ACC112 (cell line): Measurements from ENCODE around the gene RAD51AP2.
"Not testable (repeated sequence)": the region's sequence is repeated elsewhere in the genome, so short reads cannot be mapped to it uniquely, and the experiment has no call there.

Source experiments
- H2AFZ ChIP-seq: fragments of 200-600 bp; sonication (generic); one replicate; pipeline ENCODE4 v1.6.0; 2017; ENCODE audit warnings: antibody characterized with exemption, low read length; ENCODE audit not compliant: unreplicated experiment
- H3K27ac ChIP-seq: fragments of 200-600 bp; sonication (generic); 2 replicates; pipeline ENCODE4 v1.5.1; 2014; ENCODE audit warnings: low read depth, mild to moderate bottlenecking, antibody characterized with exemption, low read length, moderate library complexity
- H3K27me3 ChIP-seq: fragments of 200-600 bp; sonication (generic); 2 replicates; pipeline ENCODE4 v1.6.1; 2014; ENCODE audit warnings: mild to moderate bottlenecking, antibody characterized with exemption, low read length, moderate library complexity, mixed read lengths; ENCODE audit not compliant: insufficient read depth
- H3K36me3 ChIP-seq: fragments of 200-600 bp; sonication (generic); 2 replicates; pipeline ENCODE4 v1.6.1; 2016; ENCODE audit warnings: mild to moderate bottlenecking, antibody characterized with exemption, low read length, moderate library complexity, mixed read lengths; ENCODE audit not compliant: insufficient read depth
- H3K4me1 ChIP-seq: fragments of 200-600 bp; sonication (generic); one replicate; pipeline ENCODE4 v1.6.1; 2016; ENCODE audit warnings: low read length, mixed read lengths; ENCODE audit not compliant: insufficient read depth, unreplicated experiment, control insufficient read depth
- H3K4me3 ChIP-seq: fragments of 200-600 bp; sonication (generic); 2 replicates; pipeline ENCODE4 v1.5.1; 2014; ENCODE audit warnings: mild to moderate bottlenecking, low read depth, low read length
- H3K79me2 ChIP-seq: fragments of 200-600 bp; sonication (generic); one replicate; pipeline ENCODE4 v1.6.0; 2016; ENCODE audit warnings: low read length; ENCODE audit not compliant: control insufficient read depth, unreplicated experiment, insufficient read depth

Gene RAD51AP2

DNA sequence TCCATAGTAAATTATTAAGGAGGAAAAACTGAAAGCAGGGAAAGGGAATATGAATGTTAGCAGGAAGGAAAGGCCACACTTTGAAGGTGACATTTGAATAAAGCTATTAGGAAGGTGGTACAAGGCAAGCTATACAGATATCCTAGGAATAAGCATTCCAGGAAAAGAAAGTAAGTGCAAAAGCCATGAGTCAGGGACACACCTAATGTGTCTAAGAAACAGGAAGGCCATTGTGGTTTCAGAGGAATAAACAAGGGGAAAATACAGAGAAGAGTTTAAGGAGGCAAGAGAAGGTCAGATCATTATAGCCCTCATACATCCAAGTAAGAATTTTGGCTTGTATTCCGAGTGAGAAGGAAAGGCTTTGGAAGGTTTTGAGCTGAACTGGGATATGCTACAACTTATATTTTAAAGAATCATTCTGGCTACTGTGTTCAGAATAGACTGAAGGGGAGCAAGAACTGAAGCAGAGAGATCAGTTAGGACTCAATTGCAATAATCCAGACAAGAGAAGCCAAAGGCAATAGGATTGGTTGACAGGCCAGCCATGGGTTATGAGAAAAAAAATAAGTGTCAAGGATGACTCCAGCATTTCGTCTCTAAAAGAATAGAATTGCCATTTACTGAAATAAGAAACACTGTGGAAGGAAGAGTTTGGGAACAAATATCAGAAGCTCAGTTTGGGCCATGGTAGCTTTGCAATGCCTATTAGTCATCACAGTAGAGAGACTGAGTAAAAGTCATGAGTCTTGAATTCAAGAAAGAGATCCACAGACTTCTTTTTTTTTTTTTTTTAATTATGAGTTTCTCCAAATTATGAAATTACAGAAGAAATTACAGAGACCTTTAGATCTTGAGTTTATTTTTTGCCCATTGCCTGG, 11.3 kb downstream of the RAD51AP2 start:
- no peaks in the 10 kb centered on the region for H3K79me2 ChIP-seq
- H3K4me1 ChIP-seq, result peaks cover 6% of the 10 kb centered on the region
- H3K36me3 ChIP-seq, result no peaks in the 10 kb centered on the region
- no peaks in the 10 kb centered on the region for H3K27me3 ChIP-seq
- peak overlapping the region; percentile 2 for H2AFZ ChIP-seq
- H3K27ac ChIP-seq, result no peak overlapping the region
- no peak overlapping the region for H3K4me3 ChIP-seq

- no peak overlapping the region for H3K27ac ChIP-seq
- no peaks in the 10 kb centered on the region for H3K79me2 ChIP-seq
- no peak overlapping the region for H2AFZ ChIP-seq
- H3K27me3 ChIP-seq, result no peaks in the 10 kb centered on the region
- no peak overlapping the region for H3K4me3 ChIP-seq
- no peaks in the 10 kb centered on the region for H3K4me1 ChIP-seq
- no peaks in the 10 kb centered on the region for H3K36me3 ChIP-seq
These were observed 20.5 kb downstream of the RAD51AP2 start for GRCh38 chr2:17497718-17498117.

GRCh38 chr2:17495590-17495989, 22.6 kb downstream of the RAD51AP2 start:
- H3K27me3 ChIP-seq, result no peaks in the 10 kb centered on the region
- H3K27ac ChIP-seq, result no peak overlapping the region

DNA sequence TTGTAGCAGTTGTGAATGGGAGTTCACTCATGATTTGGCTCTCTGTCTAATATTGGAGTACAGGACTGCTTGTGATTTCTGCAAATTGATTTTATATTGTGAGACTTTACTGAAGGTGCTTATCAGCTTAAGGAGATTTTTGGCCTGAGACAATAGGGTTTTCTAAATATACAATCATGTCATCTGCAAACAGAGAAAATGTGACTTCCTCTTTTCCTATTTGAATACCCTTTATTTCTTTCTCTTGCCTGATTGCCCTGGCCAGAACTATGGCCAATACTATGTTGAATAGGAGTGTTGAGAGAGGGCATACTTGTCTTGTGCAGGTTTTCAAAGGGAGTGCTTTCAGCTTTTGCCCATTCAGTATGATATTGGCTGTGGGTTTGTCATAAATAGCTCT, 28.1 kb downstream of the RAD51AP2 start:
- H2AFZ ChIP-seq, H3K27me3 ChIP-seq, H3K27ac ChIP-seq, H3K79me2 ChIP-seq, H3K36me3 ChIP-seq, H3K4me3 ChIP-seq, H3K4me1 ChIP-seq: not testable (repeated sequence)

More at GRCh38 chr2:17495590-17495989, 22.6 kb downstream of the RAD51AP2 start:
- Histone ChIP-seq H3K4me1 (no peaks in the 10 kb centered on the region), H3K79me2 (no peaks in the 10 kb centered on the region), H3K36me3 (no peaks in the 10 kb centered on the region), H2AFZ (no peak overlapping the region), H3K4me3 (no peak overlapping the region)

GRCh38 chr2:17488610-17489009, 29.6 kb downstream of the RAD51AP2 start:
- H3K36me3 ChIP-seq, H2AFZ ChIP-seq, H3K4me1 ChIP-seq, H3K4me3 ChIP-seq, H3K27ac ChIP-seq, H3K27me3 ChIP-seq, H3K79me2 ChIP-seq: not testable (repeated sequence)

- Histone ChIP-seq H3K79me2 (no peaks in the 10 kb centered on the region), H3K4me1 (peaks cover 9% of the 10 kb centered on the region), H2AFZ (no peak overlapping the region), H3K27ac (no peak overlapping the region), H3K4me3 (no peak overlapping the region), H3K36me3 (no peaks in the 10 kb centered on the region), H3K27me3 (no peaks in the 10 kb centered on the region)
These were observed 34.7 kb downstream of the RAD51AP2 start for GRCh38 chr2:17483496-17483895.

DNA sequence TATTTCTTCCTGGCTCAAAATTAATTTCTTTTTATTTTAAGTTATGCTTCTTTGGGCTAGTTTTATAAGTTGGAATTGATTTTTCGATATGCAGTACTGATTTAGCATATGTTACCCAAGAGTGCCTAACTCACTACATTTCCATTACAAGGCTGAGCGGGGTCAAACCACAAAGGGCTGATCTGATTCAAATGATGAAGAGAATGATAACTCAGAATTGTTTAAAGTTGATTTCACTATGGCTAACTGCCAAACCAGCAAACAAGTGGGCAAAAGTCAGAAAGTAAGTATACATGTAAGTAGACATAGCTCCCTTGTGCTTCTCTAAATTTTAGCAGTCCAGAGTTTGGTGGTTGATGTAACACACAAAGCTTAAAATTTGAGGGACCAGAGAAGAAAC, 35.6 kb downstream of the RAD51AP2 start:
- peaks cover 9% of the 10 kb centered on the region for H3K4me1 ChIP-seq
- H2AFZ ChIP-seq, result no peak overlapping the region
- H3K4me3 ChIP-seq, result no peak overlapping the region
- no peaks in the 10 kb centered on the region for H3K27me3 ChIP-seq
- H3K27ac ChIP-seq, result no peak overlapping the region
- H3K36me3 ChIP-seq, result no peaks in the 10 kb centered on the region
- H3K79me2 ChIP-seq, result no peaks in the 10 kb centered on the region

GRCh38 chr2:17479875-17480274, 38.4 kb downstream of the RAD51AP2 start:
- no peak overlapping the region for H2AFZ ChIP-seq
- no peaks in the 10 kb centered on the region for H3K36me3 ChIP-seq
- H3K79me2 ChIP-seq, result no peaks in the 10 kb centered on the region
- no peak overlapping the region for H3K4me3 ChIP-seq
- H3K27ac ChIP-seq, result no peak overlapping the region
- peaks cover 15% of the 10 kb centered on the region for H3K4me1 ChIP-seq
- no peaks in the 10 kb centered on the region for H3K27me3 ChIP-seq

- H3K36me3 ChIP-seq, result no peaks in the 10 kb centered on the region
- no peaks in the 10 kb centered on the region for H3K79me2 ChIP-seq
- H2AFZ ChIP-seq, result no peak overlapping the region
- no peak overlapping the region for H3K27ac ChIP-seq
- peaks cover 15% of the 10 kb centered on the region for H3K4me1 ChIP-seq
- no peak overlapping the region for H3K4me3 ChIP-seq
- H3K27me3 ChIP-seq, result no peaks in the 10 kb centered on the region
These were observed 41.4 kb downstream of the RAD51AP2 start for GRCh38 chr2:17476830-17477229.

DNA sequence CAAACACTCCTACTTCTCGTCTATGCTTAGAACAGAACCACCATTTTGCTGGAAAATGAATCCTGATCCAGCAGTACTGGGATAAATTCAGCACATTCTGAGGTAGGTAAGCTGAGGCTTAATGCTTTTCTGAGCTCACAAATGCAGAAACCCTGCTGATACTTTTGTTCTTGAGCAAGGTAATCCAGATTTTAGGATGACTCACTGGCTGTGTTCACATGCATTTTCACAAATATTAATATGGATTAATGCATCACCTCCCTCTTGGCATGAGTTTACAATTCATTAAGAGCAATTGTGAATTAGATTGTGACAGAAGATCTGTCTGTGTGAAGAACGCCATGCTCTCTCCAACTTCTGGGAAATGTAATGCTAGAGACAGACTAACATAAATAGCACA, 42.2 kb downstream of the RAD51AP2 start:
- no peaks in the 10 kb centered on the region for H3K27me3 ChIP-seq
- H3K27ac ChIP-seq, result no peak overlapping the region
- H2AFZ ChIP-seq, result no peak overlapping the region
- H3K79me2 ChIP-seq, result no peaks in the 10 kb centered on the region
- H3K4me1 ChIP-seq, result peaks cover 21% of the 10 kb centered on the region
- no peak overlapping the region for H3K4me3 ChIP-seq
- no peaks in the 10 kb centered on the region for H3K36me3 ChIP-seq

DNA sequence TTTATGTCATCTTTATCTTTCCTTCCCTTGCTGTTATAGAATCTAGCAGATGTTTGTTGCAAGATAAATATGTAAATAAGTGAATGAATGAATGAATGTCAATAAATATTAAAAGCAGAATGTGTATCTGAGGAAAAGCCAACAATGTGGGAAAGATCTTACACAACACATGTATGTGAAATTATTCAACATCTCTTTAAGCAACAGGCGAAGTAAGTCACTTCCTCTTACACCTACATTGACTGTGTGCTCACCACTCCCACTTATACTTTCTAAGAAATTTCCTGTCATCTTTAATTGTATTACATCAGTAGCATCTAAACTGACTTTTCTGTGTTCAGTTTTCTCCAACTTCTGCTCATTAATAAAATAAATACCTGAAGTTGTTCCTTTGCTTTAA, 43.0 kb downstream of the RAD51AP2 start:
- no peak overlapping the region for H2AFZ ChIP-seq
- H3K4me3 ChIP-seq, result no peak overlapping the region
- peaks cover 23% of the 10 kb centered on the region for H3K4me1 ChIP-seq
- H3K36me3 ChIP-seq, result no peaks in the 10 kb centered on the region
- no peaks in the 10 kb centered on the region for H3K79me2 ChIP-seq
- no peak overlapping the region for H3K27ac ChIP-seq
- no peaks in the 10 kb centered on the region for H3K27me3 ChIP-seq
